ENCODE data around the gene CSNK1G2.

Gene CSNK1G2

GRCh38 chr19:1920644-1921043, 20.3 kb upstream of the CSNK1G2 start:
- DNase-seq: no peak

GRCh38 chr19:1921326-1921725, 19.6 kb upstream of the CSNK1G2 start:
- no peak for DNase-seq

GRCh38 chr19:1921825-1922224, 19.1 kb upstream of the CSNK1G2 start:
- DNase-seq: no peak

GRCh38 chr19:1922803-1923202, 18.2 kb upstream of the CSNK1G2 start:
- no peak for DNase-seq

GRCh38 chr19:1923319-1923718, 17.7 kb upstream of the CSNK1G2 start:
- DNase-seq: peak; percentile 52

GRCh38 chr19:1924320-1924961, 16.5 kb upstream of the CSNK1G2 start:
- DNase-seq: no peak

GRCh38 chr19:1925544-1925943, 15.4 kb upstream of the CSNK1G2 start:
- DNase-seq: no peak

GRCh38 chr19:1929021-1929742, 11.8 kb upstream of the CSNK1G2 start:
- peak; percentile 92 for DNase-seq

GRCh38 chr19:1931445-1931844, 9.5 kb upstream of the CSNK1G2 start:
- no peak for DNase-seq

- DNase-seq: no peak
Observed at GRCh38 chr19:1932395-1932794, 8.6 kb upstream of the CSNK1G2 start.

GRCh38 chr19:1933244-1933643, 7.7 kb upstream of the CSNK1G2 start:
- DNase-seq: no peak

- no peak for DNase-seq
Observed at GRCh38 chr19:1933942-1934341, 7.0 kb upstream of the CSNK1G2 start.

- DNase-seq: no peak
Observed at GRCh38 chr19:1935484-1936208, 5.3 kb upstream of the CSNK1G2 start.

- no peak for DNase-seq
Observed at GRCh38 chr19:1936430-1936829, 4.5 kb upstream of the CSNK1G2 start.

- no peak for DNase-seq
Observed at GRCh38 chr19:1936916-1937610, 3.9 kb upstream of the CSNK1G2 start.

- no peak for DNase-seq
Observed at GRCh38 chr19:1938071-1938470, 2.9 kb upstream of the CSNK1G2 start.

- DNase-seq: peak; percentile 80
Observed at GRCh38 chr19:1942078-1942933, 1.3 kb downstream of the CSNK1G2 start.

- DNase-seq: no peak
Observed at GRCh38 chr19:1942934-1943555, 2.1 kb downstream of the CSNK1G2 start.

GRCh38 chr19:1943661-1944087, 2.7 kb downstream of the CSNK1G2 start:
- DNase-seq: no peak

- no peak for DNase-seq
Observed at GRCh38 chr19:1944088-1944915, 3.3 kb downstream of the CSNK1G2 start.

Measured in activated T-cell treated with anti-CD3 and anti-CD28 coated beads, Interleukin-2, amount 50 U/mL, for 1 hour (primary cell).